ENCODE measurements around the gene UBR2.

Gene UBR2

DNA sequence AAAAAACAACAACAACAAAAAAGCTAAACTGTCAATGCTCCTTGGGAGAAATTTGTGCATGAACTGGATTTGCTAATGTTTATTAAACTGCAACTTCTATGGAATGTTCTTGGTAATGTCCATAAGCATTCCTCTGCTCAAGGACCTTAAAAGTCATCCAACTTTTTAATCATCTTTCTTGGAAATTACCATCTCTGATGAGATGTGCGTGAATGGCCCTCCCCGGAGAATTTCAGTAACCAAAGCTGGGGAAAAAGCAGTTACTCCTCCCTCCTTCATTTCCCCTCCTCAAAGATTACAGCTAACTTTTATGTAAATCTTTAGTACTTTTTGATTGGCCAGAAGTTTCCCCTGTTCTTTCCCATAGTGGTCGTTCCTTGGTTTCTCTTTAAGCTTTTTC is 176.9 kb downstream of the UBR2 start:
- TF ChIP-seq SIN3A (IDR thresholded peaks at IDR 0.05; ENCODE audit: borderline replicate concordance, insufficient read depth, low read length) (no peak), FOXP2 (optimal IDR thresholded peaks at IDR 0.05; ENCODE audit: borderline replicate concordance, extremely low read depth, extremely low read length, insufficient read depth) (no peak), TAF1 (IDR thresholded peaks at IDR 0.05; ENCODE audit: borderline replicate concordance, insufficient read depth, low read length) (no peak), POLR2AphosphoS5 (IDR thresholded peaks at IDR 0.05; ENCODE audit: low read depth, low read length) (no peak)
- TF ChIP-seq, protein P1, sequence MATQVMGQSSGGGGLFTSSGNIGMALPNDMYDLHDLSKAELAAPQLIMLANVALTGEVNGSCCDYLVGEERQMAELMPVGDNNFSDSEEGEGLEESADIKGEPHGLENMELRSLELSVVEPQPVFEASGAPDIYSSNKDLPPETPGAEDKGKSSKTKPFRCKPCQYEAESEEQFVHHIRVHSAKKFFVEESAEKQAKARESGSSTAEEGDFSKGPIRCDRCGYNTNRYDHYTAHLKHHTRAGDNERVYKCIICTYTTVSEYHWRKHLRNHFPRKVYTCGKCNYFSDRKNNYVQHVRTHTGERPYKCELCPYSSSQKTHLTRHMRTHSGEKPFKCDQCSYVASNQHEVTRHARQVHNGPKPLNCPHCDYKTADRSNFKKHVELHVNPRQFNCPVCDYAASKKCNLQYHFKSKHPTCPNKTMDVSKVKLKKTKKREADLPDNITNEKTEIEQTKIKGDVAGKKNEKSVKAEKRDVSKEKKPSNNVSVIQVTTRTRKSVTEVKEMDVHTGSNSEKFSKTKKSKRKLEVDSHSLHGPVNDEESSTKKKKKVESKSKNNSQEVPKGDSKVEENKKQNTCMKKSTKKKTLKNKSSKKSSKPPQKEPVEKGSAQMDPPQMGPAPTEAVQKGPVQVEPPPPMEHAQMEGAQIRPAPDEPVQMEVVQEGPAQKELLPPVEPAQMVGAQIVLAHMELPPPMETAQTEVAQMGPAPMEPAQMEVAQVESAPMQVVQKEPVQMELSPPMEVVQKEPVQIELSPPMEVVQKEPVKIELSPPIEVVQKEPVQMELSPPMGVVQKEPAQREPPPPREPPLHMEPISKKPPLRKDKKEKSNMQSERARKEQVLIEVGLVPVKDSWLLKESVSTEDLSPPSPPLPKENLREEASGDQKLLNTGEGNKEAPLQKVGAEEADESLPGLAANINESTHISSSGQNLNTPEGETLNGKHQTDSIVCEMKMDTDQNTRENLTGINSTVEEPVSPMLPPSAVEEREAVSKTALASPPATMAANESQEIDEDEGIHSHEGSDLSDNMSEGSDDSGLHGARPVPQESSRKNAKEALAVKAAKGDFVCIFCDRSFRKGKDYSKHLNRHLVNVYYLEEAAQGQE (IDR thresholded peaks at IDR 0.05; ENCODE audit: insufficient read depth in 1 of 2, low read depth in 2 of 2, low read length in 2 of 2): no peak

DNA sequence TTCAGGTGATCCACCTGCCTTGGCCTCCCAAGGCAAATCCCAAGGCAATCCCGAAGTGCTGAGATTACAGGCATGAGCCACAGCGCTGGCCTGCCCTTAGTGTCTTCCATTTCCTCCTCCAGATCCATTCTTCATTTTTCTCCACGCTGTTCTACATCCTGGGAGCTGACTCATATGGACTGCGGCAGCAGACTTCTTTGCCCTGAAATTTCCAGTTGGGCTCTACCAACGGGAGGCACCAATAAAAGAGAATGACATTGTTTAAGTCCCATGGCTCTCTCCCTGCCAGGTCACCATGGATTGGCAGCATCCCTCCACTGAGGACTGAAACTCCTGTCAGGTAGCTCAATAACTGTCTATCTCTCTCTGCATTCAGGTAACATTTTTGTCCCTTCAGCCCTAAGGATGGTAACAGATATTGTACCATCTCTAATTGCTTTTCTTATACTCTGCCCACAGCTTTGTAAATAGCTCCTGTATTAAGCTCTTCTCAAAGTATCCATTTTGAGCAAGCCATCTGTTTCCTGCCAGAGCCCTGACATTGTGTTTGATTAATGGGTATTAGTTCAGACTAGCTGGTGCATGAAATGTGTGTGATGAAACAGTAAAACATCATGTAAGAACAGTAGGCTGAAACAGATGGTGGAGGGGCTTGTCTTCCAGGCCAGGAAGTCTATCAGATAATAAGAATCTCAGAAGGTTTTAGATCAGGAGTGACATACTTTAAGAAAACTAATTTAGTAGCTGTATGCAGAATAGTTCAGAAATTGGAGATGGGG is 178.5 kb downstream of the UBR2 start:
- TF ChIP-seq POLR2AphosphoS5 (IDR thresholded peaks at IDR 0.05; ENCODE audit: low read depth, low read length) (no peak), FOXP2 (optimal IDR thresholded peaks at IDR 0.05; ENCODE audit: borderline replicate concordance, extremely low read depth, extremely low read length, insufficient read depth) (no peak), TAF1 (IDR thresholded peaks at IDR 0.05; ENCODE audit: borderline replicate concordance, insufficient read depth, low read length) (no peak), SIN3A (IDR thresholded peaks at IDR 0.05; ENCODE audit: borderline replicate concordance, insufficient read depth, low read length) (no peak)
- TF ChIP-seq, protein P1 (IDR thresholded peaks at IDR 0.05; ENCODE audit: insufficient read depth in 1 of 2, low read depth in 2 of 2, low read length in 2 of 2): no peak
